ENCODE data around the gene KHDC1. TPM values are rescaled to one million over a fixed set of nuclear protein-coding genes. Genes with fewer than 3 reads are reported as not detected.
"Not testable (repeated sequence)": the region's sequence is repeated elsewhere in the genome, so short reads cannot be mapped to it uniquely, and the experiment has no call there.

The KHDC1 gene
- total and polyA plus RNA-seq, 2 of the 4 experiments (the other 2 are of a cell fraction), result 1.6 to 5.5 TPM

DNA sequence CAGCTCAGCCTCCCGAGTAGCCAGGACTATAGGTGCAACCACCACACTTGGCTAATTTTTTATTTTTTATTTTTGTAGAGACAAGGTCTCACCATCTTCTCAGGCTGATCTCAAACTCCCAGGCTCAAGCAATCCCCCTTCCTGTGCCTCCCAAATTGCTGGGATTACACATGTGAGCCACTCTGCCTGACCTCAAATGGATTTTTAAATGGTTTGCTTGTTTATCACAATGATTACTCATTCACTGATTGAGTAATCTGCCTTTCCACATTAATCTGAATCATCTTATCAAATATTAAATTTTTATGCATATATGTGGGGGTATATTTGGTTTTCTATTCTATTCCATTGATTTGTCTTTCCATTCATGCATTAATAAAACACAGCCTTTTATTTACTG, 28.3 kb downstream of the KHDC1 start:
- BruUV-seq (replicated peaks), result no TSS peak
- Histone ChIP-seq H2BK120ac (ENCODE audit: low read depth, low read length) (peak overlapping the region; percentile 4), H4K5ac (ENCODE audit: low read depth, low read length) (no peak overlapping the region), H3K14ac (replicated peaks; ENCODE audit: low read depth, low read length) (0 out of 2 replicates have a peak overlapping the region, but pooled peaks have one; percentile 20), H3K4ac (ENCODE audit: low read depth, low read length) (peak overlapping the region; percentile 24), H2AFZ (replicated peaks; ENCODE audit: low read length, poor library complexity) (no peak overlapping the region), H3K36me3 (ENCODE audit: control insufficient read depth, insufficient read depth, low read length) (no peaks in the 10 kb centered on the region), H3K23ac (ENCODE audit: low read depth, low read length) (no peak overlapping the region), H2BK20ac (ENCODE audit: low read depth, low read length) (peak overlapping the region; percentile 15; the same call in 1 of the 2 replicates), H3K56ac (ENCODE audit: extremely low read depth, insufficient read depth, low read length) (no peak overlapping the region), H4K20me1 (ENCODE audit: insufficient read depth, low read length) (no peaks in the 10 kb centered on the region), H3K4me2 (ENCODE audit: low read depth, low read length) (no peak overlapping the region), H3K4me1 (ENCODE audit: control insufficient read depth, insufficient read depth, low read length) (peaks cover 4% of the 10 kb centered on the region), H3K4me3 (ENCODE audit: insufficient read depth, low read depth, low read length) (no peak overlapping the region), H3K27me3 (ENCODE audit: control insufficient read depth, insufficient read depth, low read length) (no peaks in the 10 kb centered on the region), H3K9ac (ENCODE audit: low read depth, low read length) (no peak overlapping the region), H3K9me1 (ENCODE audit: insufficient read depth, low read length) (no peaks in the 10 kb centered on the region), H2AK9ac (replicated peaks; ENCODE audit: low read depth, low read length, poor library complexity) (no peak overlapping the region), H4K8ac (ENCODE audit: low read depth in 2 of 2, low read length in 2 of 2) (peak overlapping the region in 1 of 2 experiments; percentile 2; a peak in 2 of 4 replicates), H3K79me1 (ENCODE audit: low read depth in 1 of 2, low read length in 2 of 2) (no peaks in the 10 kb centered on the region), H2AK5ac (ENCODE audit: low read depth, low read length) (no peak overlapping the region; the same call in 1 of the 2 replicates), H3K9me3 (ENCODE audit: control insufficient read depth, insufficient read depth, low read length) (no peaks in the 10 kb centered on the region), H3K18ac (ENCODE audit: low read depth, low read length) (peak overlapping the region; percentile 75; the same call in 1 of the 2 replicates), H2BK15ac (ENCODE audit: low read depth, low read length) (0 out of 3 replicates have a peak overlapping the region, but pooled peaks have one; percentile 26), H2BK5ac (ENCODE audit: low read depth, low read length, poor library complexity, severe bottlenecking) (peak overlapping the region; percentile 48), H3K27ac (ENCODE audit: insufficient read depth, low read length) (peak overlapping the region; percentile 82), H4K91ac (ENCODE audit: insufficient read depth, low read depth, low read length) (peak overlapping the region; percentile 32; the same call in 1 of the 2 replicates)
- dilution Hi-C loops (cut with HindIII; ENCODE audit: low sequenced_read_pairs, unreplicated experiment), result no loop called here
- WGBS, 2 experiments (ENCODE audit: extremely low coverage in 2 of 2, insufficient read length in 1 of 2), result no CpG with 5 or more reads among the region's 1 CpG
- ATAC-seq (ENCODE audit: low read depth) (peak; percentile 61), DNase-seq (peak; percentile 87)
- intact Hi-C loops (cut with micrococcal nuclease), result no loop called here
- TF ChIP-seq BHLHE40 (IDR thresholded peaks at IDR 0.05; ENCODE audit: low read depth, low read length) (peak; percentile 57), CEBPB (IDR thresholded peaks at IDR 0.05; ENCODE audit: low read depth, low read length) (peak; percentile 92), FOS (IDR thresholded peaks at IDR 0.05; ENCODE audit: low read depth, low read length) (peak; percentile 65)
- TF ChIP-seq, protein P1, sequence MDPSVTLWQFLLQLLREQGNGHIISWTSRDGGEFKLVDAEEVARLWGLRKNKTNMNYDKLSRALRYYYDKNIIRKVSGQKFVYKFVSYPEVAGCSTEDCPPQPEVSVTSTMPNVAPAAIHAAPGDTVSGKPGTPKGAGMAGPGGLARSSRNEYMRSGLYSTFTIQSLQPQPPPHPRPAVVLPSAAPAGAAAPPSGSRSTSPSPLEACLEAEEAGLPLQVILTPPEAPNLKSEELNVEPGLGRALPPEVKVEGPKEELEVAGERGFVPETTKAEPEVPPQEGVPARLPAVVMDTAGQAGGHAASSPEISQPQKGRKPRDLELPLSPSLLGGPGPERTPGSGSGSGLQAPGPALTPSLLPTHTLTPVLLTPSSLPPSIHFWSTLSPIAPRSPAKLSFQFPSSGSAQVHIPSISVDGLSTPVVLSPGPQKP (IDR thresholded peaks at IDR 0.05; ENCODE audit: borderline replicate concordance, low read depth, low read length), result no peak
- CTCF ChIA-PET, result no interaction called here
- in situ Hi-C loops (cut with MboI; ENCODE audit: low sequenced_read_pairs), result no loop called here
- POLR2A ChIA-PET (ENCODE audit: unreplicated experiment), result no interaction called here

DNA sequence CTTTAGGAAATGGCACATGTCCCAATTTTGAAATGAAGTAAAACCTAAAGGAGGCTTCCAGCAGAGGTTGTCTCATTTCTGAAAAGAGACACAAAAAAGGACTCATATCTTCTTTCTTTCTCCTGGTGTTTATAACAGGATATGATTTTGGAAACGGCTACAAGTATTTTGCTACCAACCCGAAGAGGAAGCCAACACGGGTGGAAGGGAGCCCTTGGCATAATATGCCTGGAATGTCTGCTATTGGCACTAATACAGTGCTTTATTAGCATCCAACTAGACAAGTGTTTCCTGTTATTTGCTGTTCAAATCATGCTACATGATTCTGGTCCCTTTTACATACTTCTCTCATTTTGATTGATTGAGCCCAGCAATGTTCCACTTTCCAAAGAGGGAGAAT, 29.0 kb downstream of the KHDC1 start:
- not testable (repeated sequence) for DNase-seq

More for the DNA sequence above, 29.0 kb downstream of the KHDC1 start:
- H3K27ac ChIP-seq (ENCODE audit: insufficient read depth, low read length); H3K9me1 ChIP-seq (ENCODE audit: insufficient read depth, low read length); H3K9me3 ChIP-seq (ENCODE audit: control insufficient read depth, insufficient read depth, low read length); BruUV-seq (replicated peaks); H2AFZ ChIP-seq (replicated peaks; ENCODE audit: low read length, poor library complexity); H2AK9ac ChIP-seq (replicated peaks; ENCODE audit: low read depth, low read length, poor library complexity); H3K14ac ChIP-seq (replicated peaks; ENCODE audit: low read depth, low read length); H3K9ac ChIP-seq (ENCODE audit: low read depth, low read length); H3K27me3 ChIP-seq (ENCODE audit: control insufficient read depth, insufficient read depth, low read length); H4K91ac ChIP-seq (ENCODE audit: insufficient read depth, low read depth, low read length); H3K4me3 ChIP-seq (ENCODE audit: insufficient read depth, low read depth, low read length); H2BK5ac ChIP-seq (ENCODE audit: low read depth, low read length, poor library complexity, severe bottlenecking); H3K18ac ChIP-seq (ENCODE audit: low read depth, low read length); H3K36me3 ChIP-seq (ENCODE audit: control insufficient read depth, insufficient read depth, low read length); dilution Hi-C loops (cut with HindIII; ENCODE audit: low sequenced_read_pairs, unreplicated experiment); POLR2A ChIA-PET (ENCODE audit: unreplicated experiment); H3K4me2 ChIP-seq (ENCODE audit: low read depth, low read length); H3K4me1 ChIP-seq (ENCODE audit: control insufficient read depth, insufficient read depth, low read length); H2BK120ac ChIP-seq (ENCODE audit: low read depth, low read length); H2BK20ac ChIP-seq (ENCODE audit: low read depth, low read length); intact Hi-C loops (cut with micrococcal nuclease); ATAC-seq (ENCODE audit: low read depth); H4K20me1 ChIP-seq (ENCODE audit: insufficient read depth, low read length); H4K5ac ChIP-seq (ENCODE audit: low read depth, low read length); in situ Hi-C loops (cut with MboI; ENCODE audit: low sequenced_read_pairs); CTCF ChIA-PET; H3K23ac ChIP-seq (ENCODE audit: low read depth, low read length); H3K4ac ChIP-seq (ENCODE audit: low read depth, low read length); H3K56ac ChIP-seq (ENCODE audit: extremely low read depth, insufficient read depth, low read length); H2AK5ac ChIP-seq (ENCODE audit: low read depth, low read length); H3K79me1 ChIP-seq (ENCODE audit: low read depth in 1 of 2, low read length in 2 of 2): not testable (repeated sequence)
- whole genome bisulfite sequencing, 2 experiments (ENCODE audit: extremely low coverage in 2 of 2, insufficient read length in 1 of 2), result no CpG with 5 or more reads among the region's 3 CpGs
- Histone ChIP-seq H4K8ac (ENCODE audit: low read depth in 2 of 2, low read length in 2 of 2) (peak overlapping the region in 1 of 2 experiments; percentile 40; a peak in 1 of 4 replicates), H2BK15ac (ENCODE audit: low read depth, low read length) (peak overlapping the region; percentile 48; the same call in 1 of the 3 replicates)
